Activated T-cell treated with anti-CD3 and anti-CD28 coated beads for 4 hours (primary cell): ENCODE measurements around the gene RIOK3.

Source experiments
- DNase-seq: peaks from one replicate; pipeline ENCODE4 v3.0.0-alpha.2; 2020

RIOK3 gene

DNA sequence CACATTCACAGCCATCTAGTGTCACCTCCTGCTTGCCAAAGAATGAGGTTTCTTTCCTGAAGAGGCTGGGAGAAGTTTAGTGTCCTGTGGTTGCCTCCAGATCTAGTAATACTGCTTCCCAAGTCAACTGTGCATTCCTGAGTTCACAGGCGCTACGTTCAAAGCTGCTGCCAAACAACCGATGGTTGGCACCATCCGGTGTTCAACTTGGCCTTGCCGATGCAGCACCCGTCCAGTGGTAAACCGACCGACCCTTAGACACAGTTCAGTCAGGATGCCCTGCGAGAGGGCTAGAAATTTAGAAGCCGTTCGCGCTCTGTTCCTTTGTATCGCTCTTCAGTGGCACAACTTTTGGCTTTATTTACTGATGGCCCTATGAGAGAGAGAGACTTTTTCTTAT is 78.8 kb downstream of the RIOK3 start:
- no peak for DNase-seq
